Measurements from ENCODE around the gene ADAM23.

Gene ADAM23

GRCh38 chr2:206569470-206569869 lies 126.1 kb downstream of the ADAM23 start:
- DNase-seq (ENCODE audit: low read depth), result no peak

GRCh38 chr2:206570199-206570598 lies 126.9 kb downstream of the ADAM23 start:
- no peak for DNase-seq (ENCODE audit: low read depth)

- DNase-seq (ENCODE audit: low read depth), result no peak
These were observed 129.4 kb downstream of the ADAM23 start for GRCh38 chr2:206572725-206573124.

DNA sequence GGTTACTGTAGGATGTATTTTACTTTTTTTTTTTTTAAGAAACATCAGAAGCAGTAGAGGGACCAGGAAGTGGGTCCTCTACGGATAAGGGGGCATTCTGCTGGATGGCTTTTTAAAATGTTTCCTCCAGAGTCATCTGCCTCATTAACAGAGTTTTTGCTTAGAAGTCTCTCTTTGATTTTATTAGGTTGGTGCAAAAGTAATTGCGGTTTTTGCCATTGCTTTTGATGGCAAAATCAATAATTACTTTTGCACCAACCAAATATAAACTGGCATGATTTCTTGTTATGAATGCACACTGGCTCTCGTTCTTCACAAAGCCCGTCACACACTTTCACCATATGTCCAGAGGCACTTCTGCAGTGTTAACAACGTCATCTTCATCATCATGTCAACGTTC lies 130.5 kb downstream of the ADAM23 start:
- DNase-seq (ENCODE audit: low read depth), result no peak

DNA sequence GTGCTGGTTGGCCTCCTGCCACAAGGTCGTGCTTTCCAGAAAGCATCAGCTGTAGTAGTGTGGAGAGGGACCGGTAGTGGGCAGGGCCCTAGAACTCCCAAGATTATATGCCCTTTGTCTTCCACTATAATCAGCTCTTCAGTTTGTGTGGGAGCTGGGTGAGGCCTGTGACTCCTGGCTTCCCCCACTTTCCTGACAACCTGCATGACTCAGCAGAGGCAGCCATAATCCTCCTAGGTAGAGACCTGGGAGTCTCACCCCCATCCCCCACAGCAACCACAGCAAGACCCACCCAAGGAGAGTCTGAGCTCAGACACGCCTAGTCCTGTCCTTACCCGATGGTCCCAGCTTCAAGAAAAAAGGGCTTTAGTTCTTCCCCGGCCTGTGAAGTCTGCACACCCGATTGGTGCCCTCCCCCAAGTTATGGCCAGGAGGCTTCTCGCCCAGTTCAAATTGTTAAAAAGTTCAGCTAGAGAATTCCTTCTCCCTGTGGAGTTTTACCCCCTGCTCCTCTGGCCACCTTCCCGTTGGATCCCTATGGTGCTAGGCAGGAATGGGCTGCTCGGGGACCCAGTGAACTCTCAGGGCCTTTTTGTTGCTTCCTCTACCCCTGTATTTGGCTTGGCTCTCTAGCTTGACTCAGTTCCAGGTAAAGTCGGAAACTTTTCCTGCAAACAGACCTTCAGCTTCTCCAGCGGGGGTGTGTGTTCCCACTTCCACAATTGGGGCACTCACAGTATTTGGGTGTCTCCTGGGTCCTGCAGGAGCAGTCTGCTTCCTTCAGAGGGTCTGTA lies 141.2 kb downstream of the ADAM23 start:
- DNase-seq (ENCODE audit: low read depth), result no peak

DNA sequence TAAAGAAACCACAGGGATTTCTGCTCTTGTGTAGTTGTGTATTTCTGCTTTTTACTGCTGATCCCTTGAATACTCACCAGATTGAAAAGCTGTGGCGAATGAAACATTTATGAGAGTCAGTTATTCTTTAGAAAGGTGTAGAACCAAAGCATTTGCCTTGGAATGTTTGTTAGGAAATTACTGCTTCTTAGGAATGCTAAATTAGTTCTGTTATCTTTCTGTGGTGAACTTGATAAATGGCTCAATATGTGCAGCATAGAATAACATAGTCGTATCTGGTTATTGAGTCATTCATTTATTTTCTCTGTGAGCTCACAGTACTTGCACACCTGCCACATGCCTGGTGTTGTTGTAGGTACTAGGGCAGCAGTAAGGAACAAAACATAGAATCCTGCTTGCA lies 142.0 kb downstream of the ADAM23 start:
- DNase-seq (ENCODE audit: low read depth), result no peak

DNA sequence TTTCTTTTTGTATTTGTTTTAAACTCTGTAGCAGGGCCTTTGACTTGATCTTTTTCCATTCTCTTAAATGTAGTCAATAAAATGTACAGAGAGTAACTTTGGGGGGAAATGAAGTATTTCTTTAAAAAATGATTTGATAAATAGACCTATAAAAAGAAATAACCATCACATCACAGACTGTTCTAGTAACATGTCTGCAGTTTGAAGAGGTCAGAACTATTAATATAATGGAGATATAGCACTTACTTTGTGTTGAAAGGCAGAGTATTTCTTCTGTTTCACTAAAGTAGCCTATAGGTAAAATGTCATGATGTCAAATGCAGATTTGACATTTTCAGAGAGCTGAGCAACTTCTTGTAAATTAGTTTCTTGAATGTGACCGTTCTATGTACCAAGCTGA lies 143.3 kb downstream of the ADAM23 start:
- no peak for DNase-seq (ENCODE audit: low read depth)

DNA sequence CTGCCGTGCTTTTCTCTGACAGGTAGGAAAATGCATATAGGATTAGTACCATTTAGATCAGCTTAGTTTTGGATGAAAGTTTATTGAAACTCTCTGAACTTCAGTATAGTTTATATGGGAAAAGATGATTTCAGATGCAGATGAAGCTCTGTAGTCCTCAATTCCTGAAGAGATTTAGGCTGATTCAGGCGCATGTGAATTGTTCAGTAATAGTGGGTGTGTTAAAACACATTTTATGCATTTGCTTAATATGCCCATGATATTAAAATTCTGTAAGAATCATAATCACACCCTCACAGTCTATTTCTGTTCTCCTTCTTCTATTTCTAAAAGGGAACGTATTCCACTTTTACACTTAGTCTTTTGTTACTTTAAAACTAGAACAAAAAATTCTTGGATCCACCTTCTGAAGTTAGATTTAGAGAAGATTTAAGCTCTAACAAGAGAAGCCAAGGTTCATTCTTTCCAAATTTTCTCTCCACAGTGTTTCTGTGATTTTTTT lies 154.4 kb downstream of the ADAM23 start:
- no peak for DNase-seq (ENCODE audit: low read depth)

GRCh38 chr2:206603243-206603642 lies 159.9 kb downstream of the ADAM23 start:
- DNase-seq (ENCODE audit: low read depth), result no peak

GRCh38 chr2:206610451-206610850 lies 167.1 kb downstream of the ADAM23 start:
- DNase-seq (ENCODE audit: low read depth), result no peak

- no peak for DNase-seq (ENCODE audit: low read depth)
These were observed 167.9 kb downstream of the ADAM23 start for GRCh38 chr2:206611191-206611590.

GRCh38 chr2:206611736-206612135 lies 168.4 kb downstream of the ADAM23 start:
- DNase-seq (ENCODE audit: low read depth), result no peak

DNA sequence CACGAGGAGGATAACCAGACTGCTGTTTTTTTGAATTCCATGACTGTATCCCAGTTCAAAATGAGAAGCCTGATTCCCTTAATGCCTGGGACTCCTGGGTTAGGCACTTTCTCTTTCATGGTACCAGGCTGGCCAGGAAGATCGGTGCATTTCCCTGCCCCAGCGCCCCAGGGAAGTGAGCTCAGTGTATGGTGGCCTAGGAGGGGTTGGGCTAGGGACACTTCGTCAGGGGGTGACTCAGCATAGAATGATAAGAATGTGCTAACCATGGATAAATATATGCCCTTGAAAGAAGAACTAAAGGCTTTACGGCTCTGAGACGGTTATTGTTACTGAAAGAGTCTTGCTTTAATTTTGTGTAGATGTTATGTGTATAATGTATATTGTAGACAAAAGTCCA lies 171.5 kb downstream of the ADAM23 start:
- DNase-seq (ENCODE audit: low read depth), result no peak

DNA sequence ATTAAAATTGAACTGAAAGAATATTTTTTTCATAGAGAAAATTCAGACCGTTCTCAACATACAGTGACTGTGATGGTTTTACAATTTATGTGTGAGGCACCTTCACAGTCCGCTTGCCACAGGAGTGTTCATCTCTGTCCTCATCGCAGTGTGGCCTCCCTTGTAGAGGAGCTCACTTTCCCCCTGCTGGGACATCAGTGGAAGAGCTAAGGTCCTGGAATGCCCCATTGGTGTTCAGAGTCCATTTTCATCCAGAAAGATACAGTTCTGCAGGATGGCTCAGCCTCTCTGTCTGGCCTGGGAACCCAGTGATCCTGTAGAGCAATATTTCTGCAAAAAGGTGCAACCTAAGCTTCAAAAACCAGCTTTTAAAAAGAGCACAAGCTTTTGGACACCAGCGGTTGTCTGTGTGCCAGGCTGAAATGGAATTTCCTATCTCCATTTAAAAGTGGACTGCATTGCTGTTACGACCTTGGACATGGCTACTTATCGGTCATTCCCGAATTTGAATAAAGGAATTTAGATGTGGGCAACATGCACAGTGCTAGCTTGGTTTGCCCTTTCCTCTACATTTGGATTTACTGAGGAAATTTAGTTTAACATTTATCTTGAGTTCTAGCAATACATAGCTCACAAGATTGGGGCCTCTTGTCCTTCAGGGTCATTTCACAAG lies 172.2 kb downstream of the ADAM23 start:
- DNase-seq (ENCODE audit: low read depth), result no peak

GRCh38 chr2:206616151-206616550 lies 172.8 kb downstream of the ADAM23 start:
- DNase-seq (ENCODE audit: low read depth), result no peak

DNA sequence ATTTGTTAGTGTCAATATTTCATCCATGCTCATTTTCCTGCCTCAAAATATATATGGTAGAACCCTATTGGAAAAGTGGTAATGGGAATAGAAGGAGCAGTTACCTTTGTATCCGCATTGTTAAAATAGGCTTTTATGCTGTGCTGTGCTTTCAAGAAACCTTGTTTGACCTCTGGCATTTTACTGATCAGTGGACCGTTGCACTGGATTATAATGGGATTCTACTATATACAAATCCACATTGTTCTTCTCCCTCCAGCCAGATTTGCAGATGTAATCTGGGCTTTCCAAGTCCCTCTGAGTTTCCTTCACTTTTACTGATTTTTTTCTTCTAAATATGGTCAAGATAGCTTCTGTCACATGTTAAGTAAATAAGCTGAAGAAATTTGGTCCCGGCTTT lies 175.7 kb downstream of the ADAM23 start:
- no peak for DNase-seq (ENCODE audit: low read depth)

- no peak for DNase-seq (ENCODE audit: low read depth)
These were observed 182.8 kb downstream of the ADAM23 start for GRCh38 chr2:206626108-206626507.

GRCh38 chr2:206627632-206628031 lies 184.3 kb downstream of the ADAM23 start:
- no peak for DNase-seq (ENCODE audit: low read depth)

- no peak for DNase-seq (ENCODE audit: low read depth)
These were observed 188.0 kb downstream of the ADAM23 start for GRCh38 chr2:206631340-206631739.

GRCh38 chr2:206635015-206635414 lies 191.7 kb downstream of the ADAM23 start:
- no peak for DNase-seq (ENCODE audit: low read depth)

DNA sequence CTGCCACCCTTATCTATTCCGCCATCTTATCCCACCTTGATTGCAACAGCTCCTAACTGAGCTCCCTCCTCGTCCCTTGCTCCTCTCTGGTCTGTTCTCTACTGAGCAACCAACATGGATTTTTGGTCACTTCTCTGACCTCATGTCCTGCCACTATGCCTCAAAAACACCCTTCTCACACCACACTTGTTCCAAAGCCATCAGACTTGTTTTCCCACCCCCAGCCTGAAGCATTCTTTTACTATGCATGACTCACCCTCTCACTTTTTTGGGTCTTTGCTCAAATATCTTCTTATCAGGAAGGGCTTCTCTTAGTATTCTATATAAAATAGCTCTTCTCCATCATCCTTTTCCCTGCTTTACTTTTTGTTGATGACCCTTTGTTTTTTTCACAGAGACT lies 196.3 kb downstream of the ADAM23 start:
- DNase-seq (ENCODE audit: low read depth), result no peak

DNA sequence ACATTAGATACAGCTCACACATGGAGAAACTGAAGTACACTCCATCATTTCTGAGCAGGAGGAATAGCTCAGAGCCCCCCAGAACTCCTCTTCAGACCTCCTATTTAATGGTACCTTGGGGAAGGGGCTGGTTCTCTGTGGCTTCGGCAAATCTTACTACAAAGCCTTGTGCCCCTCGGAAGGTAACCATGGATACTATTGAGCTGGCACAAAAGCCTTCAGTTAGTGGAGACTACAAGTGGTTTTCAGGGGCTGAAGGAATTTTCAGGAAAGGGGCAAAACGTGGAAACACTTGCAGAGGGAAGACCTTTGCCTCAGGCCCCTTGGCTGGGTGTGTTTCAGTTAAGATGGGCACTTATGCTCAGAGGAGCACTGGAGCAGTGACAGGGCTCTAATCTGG lies 197.9 kb downstream of the ADAM23 start:
- DNase-seq (ENCODE audit: low read depth), result no peak
